Measurements from ENCODE around the gene CTAGE4. TPM values are rescaled to one million over a fixed set of nuclear protein-coding genes. Genes with fewer than 3 reads are reported as not detected.
"Not testable (repeated sequence)": the region's sequence is repeated elsewhere in the genome, so short reads cannot be mapped to it uniquely, and the experiment has no call there.

Gene CTAGE4
- total RNA-seq, 1 donor from 2014 or later, result 0.32 TPM

DNA sequence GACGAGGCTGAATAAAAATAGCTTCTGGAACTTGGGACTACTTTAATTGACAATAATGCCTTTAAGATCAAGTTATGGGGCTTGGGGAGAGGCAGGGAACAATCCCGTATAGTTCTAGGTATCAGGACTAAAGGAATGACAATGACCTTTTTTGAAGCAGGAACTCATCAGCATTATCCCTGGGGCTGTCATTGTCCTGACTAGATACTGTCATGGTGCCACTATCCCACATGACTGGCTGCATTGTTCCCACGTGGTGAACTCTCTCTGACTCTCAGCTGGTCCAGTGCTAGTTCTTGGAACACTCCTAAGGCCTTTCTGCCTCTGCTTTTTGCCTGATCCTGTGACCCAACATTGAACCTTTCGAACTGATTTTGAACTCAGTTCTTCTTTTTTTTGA, 15.7 kb downstream of the CTAGE4 start:
- ATAC-seq (ENCODE audit: poor library complexity); intact Hi-C loops (cut with DNase I); DNase-seq: not testable (repeated sequence)

DNA sequence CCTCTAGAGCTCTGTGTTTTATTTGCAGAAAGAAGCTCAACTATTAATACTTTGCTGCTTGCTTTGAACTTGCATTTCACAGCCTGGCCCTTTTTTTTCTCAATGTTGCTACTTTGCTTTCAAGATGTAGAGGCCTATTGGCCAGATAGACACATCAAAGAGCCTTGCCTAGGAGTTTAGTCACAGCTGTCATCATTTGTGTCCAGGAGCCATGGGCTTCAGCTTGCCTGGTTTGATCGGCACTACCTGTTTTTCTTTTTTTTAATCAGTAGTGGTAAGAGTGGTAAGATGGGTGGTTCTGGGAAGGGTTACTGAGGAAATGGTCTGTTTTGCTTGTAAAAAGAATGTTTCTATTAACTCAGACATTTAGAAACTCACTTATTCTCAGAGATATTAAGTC, 18.7 kb downstream of the CTAGE4 start:
- intact Hi-C loops (cut with DNase I); ATAC-seq (ENCODE audit: poor library complexity); DNase-seq: not testable (repeated sequence)

DNA sequence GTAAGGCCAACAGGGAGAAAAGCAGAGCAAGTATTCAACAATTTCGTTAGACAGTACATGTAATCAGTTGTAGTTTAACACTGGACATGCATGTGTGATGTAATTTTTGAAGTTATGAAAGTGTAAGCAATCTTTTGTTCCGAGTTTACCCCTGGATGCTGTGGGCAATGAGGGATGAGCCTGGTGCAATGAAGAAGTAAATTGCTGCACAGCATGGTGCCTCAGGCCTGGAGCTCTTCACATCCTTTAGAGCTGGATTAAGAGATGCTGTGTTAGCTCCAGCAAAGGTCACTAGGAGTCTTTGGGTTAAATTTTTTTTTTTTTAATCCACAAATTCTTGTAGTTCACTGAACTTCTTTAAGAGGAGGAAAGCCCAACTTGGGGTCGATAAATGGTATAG, 19.8 kb downstream of the CTAGE4 start:
- DNase-seq; intact Hi-C loops (cut with DNase I); ATAC-seq (ENCODE audit: poor library complexity): not testable (repeated sequence)

DNA sequence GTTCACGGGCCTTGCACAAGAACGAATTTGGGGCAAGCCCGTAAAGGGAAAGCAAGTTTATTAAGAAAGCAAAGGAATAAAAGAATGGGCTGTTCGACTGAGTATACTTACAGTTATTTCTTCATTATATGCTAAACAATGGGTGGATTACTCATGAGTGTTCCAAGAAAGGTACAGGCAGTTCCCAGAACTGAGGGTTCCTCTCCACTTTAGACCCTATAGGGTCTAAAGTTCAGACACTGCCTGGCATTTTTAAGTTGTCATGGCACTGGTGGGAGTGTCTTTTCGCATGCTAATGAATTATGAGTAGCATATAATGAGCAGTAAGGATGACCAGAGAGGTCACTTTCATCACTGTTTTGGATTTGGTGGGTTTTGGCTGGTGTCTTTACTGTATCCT, 22.0 kb downstream of the CTAGE4 start:
- ATAC-seq (ENCODE audit: poor library complexity); DNase-seq; intact Hi-C loops (cut with DNase I): not testable (repeated sequence)

DNA sequence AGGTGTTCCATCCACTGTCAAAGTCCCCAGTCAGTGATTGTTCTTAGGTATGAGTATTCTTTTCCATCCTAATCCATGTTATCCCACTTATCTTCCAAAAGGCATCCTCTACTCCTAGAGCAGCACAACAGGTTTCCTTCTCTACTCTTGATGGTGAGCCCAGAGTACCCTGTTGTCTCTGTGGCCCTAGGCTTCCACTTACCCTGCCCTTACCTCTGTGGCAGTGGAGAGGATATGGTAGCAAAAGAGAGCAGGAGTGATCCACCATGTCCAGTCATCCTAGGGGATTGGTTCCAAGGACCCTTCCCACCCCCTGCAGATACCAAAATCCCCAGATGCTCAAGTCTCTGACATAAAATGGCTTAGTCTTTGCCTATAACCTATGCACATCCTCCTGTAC, 33.9 kb downstream of the CTAGE4 start:
- DNase-seq; intact Hi-C loops (cut with DNase I); ATAC-seq (ENCODE audit: poor library complexity): not testable (repeated sequence)

DNA sequence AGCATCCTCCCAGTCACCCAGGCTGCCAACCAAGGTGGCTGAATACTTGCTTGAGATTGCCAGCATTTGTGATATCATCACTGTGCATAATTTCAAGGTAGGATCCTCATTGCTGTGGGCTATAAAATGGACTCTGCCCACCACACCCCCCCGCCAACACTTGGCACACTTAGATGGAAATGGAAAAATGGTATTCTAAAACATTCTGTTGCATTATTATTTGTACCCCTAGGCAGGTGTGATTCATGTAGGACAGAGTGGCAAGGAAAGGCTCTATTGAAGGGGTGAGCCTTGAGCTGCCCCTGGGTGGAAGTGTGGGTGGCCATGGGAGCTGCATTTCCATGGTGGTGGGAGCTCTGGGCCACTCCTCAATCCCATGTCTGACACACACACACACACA, 35.3 kb downstream of the CTAGE4 start:
- intact Hi-C loops (cut with DNase I); DNase-seq; ATAC-seq (ENCODE audit: poor library complexity): not testable (repeated sequence)

DNA sequence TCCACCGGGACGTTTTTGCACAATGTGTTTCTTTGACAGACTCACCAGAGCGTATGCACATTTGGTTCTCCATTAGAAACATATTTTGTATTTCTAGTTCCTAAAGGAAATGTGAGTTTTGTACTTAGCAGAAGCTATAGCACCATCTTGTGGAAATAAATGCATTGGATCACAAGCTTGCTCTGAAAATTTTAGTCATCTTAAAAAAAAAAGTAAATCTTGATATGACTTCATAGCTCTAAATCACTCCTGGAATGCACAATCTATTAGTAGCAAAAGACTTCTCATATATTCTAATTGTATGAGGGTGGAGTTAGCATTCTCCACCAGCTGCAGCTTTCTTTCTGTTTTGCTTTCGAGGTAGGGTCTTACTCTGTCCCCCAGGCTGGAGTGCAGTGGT, 35.9 kb downstream of the CTAGE4 start:
- intact Hi-C loops (cut with DNase I); DNase-seq: not testable (repeated sequence)
- peak; percentile 17 for ATAC-seq (ENCODE audit: poor library complexity)

DNA sequence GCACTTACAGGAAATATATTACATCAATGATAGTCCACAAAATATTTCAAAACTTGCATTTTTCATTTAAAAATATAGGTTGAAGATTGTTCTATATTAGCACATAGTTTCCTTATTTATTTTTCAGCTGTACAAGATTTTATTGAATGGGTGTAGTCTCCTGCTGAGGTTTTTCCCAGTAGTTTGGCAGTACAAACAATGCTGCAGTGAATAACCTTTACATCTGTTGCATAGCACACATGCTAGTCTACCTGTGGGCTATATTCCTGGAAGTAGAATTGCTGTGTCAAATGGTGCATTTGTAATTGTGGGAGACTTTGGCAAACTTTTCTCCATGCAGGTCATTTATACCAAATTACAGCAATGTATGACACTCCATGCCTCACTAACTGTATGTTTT, 37.3 kb downstream of the CTAGE4 start:
- DNase-seq; ATAC-seq (ENCODE audit: poor library complexity); intact Hi-C loops (cut with DNase I): not testable (repeated sequence)

DNA sequence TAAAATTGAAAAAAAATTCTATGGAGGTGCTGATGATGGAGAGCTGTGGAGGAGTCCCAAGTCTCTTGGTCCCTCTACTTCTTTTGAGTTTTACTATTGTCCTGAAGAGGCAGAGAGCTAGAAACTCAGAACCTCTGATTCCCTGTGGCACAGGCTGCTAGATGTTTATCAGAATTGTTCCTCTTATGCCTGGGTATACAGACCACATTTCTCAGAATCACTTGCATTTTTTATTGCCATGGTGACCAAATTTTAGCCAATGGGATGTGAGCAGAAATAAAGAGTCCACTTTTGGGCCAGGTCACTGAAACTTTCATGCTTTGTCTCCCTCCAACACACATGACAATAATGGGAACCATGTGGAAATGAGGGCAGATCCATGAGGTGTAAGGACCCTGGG, 40.4 kb downstream of the CTAGE4 start:
- DNase-seq; ATAC-seq (ENCODE audit: poor library complexity); intact Hi-C loops (cut with DNase I): not testable (repeated sequence)

DNA sequence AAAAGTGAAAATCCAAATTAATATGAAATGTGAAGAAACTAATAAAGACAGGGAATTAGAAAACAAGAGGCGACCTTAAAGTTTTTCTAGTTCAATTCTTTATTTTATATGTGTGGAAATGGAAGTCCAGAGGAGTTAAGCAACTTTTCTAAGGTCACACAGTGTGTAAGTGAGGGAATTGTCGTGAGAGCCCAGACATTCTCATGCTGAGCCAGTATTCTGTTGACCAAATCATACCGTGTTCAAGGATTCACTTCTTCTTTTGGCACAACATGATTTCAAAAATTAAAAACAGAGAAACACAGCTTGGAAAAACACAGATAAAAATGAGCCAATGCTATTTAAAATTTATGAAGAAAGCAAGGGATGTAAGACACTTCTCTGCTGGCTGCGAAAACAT, 43.6 kb downstream of the CTAGE4 start:
- ATAC-seq (ENCODE audit: poor library complexity); intact Hi-C loops (cut with DNase I); DNase-seq: not testable (repeated sequence)

DNA sequence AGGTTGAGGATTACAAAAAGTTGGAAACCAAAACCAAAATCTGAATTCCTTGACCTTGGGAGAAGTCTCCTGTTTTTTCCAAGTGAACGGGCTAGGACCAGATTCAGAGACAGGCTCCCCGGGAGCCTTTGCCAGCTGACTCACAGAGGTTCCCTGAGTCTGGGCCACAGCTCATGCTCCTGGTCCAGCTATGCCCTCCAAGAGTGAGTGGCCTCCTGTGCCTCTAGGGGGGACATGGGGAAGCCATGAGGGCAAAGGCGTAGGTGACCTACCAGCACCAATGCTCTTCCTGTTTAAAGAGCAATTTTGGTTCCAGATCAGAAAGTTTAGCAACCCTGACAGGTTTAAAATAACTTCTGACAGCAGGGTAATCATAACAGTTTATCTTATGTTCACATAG, 45.5 kb downstream of the CTAGE4 start:
- ATAC-seq (ENCODE audit: poor library complexity); intact Hi-C loops (cut with DNase I); DNase-seq: not testable (repeated sequence)

DNA sequence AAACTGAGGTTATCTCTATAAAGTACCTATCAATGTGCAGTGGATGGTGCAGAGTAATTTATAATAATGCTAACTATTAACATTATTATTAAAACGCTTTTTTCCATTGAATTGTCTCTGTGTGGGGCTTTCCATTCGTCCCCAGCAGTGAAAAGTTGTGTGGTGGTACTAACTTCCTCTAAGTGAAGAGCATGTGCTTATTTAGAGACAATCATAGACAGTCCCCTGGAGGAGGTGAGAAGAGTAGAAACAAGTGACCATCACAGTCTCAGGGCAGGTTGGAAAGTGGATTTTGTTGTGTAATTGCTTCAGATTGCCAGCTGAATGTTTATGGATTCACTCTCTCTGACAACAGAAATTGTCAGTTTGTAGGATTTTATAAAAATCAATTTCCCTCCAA, 47.8 kb downstream of the CTAGE4 start:
- DNase-seq; intact Hi-C loops (cut with DNase I); ATAC-seq (ENCODE audit: poor library complexity): not testable (repeated sequence)

DNA sequence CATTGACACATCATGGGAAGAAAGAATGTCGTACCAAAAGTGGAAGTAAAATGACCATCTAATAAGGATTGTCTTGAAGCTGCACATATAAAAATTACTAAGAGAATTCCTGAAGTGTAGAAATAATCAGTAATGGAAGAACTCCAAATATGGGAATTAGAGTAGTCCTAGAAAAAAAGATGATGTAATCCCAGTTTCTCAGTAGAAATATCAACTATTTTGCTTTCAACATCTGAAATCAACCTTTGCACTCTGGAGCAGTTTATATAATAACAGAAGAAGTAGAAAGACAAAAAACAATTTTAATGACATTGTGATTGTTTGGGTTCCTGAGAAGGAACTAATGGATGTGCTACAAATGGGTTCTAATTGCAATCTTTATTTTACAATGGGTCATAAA, 49.8 kb downstream of the CTAGE4 start:
- DNase-seq; ATAC-seq (ENCODE audit: poor library complexity); intact Hi-C loops (cut with DNase I): not testable (repeated sequence)

Other genes with a start within 250 kb of the CTAGE4 start
- not detected for gene OR2F2, start 248.2 kb upstream of the CTAGE4 start, total RNA-seq
- gene OR2F1, start 228.6 kb upstream of the CTAGE4 start, total RNA-seq, result not detected
- gene OR6B1, start 183.1 kb upstream of the CTAGE4 start, total RNA-seq, result not detected
- not detected for gene OR2A5, start 134.5 kb upstream of the CTAGE4 start, total RNA-seq
- not detected for gene OR2A25, start 113.7 kb upstream of the CTAGE4 start, total RNA-seq
- not detected for gene OR2A12, start 97.2 kb upstream of the CTAGE4 start, total RNA-seq
- not detected for gene OR2A2, start 73.9 kb upstream of the CTAGE4 start, total RNA-seq
- not detected for gene OR2A14, start 60.3 kb upstream of the CTAGE4 start, total RNA-seq
- 0.67 TPM for gene ARHGEF35, start 12.4 kb downstream of the CTAGE4 start, total RNA-seq
- gene OR2A42, start 56.1 kb downstream of the CTAGE4 start, total RNA-seq, result not detected
- 0.51 TPM for gene OR2A7, start 81.3 kb downstream of the CTAGE4 start, total RNA-seq
- 0.32 TPM for gene CTAGE8, start 85.8 kb downstream of the CTAGE4 start, total RNA-seq
- not detected for gene OR2A1, start 129.0 kb downstream of the CTAGE4 start, total RNA-seq
- 1.6 TPM for gene ARHGEF5, start 171.9 kb downstream of the CTAGE4 start, total RNA-seq
- not detected for gene NOBOX, start 220.2 kb downstream of the CTAGE4 start, total RNA-seq